Neural cell (in vitro differentiated cells): ENCODE measurements around the gene SLC6A7.

Source experiments
- CTCF ChIP-seq: fragments of 450-650 bp; IDR thresholded peaks from 2 replicates; pipeline ENCODE4 v1.5.1; 2014; ENCODE audit warnings: antibody characterized with exemption, mild to moderate bottlenecking, moderate library complexity; ENCODE audit not compliant: poor library complexity, severe bottlenecking
- EZH2 ChIP-seq: fragments of 200-600, 300-800 bp; shearing (Covaris generic), sonication (generic); IDR thresholded peaks from 2 replicates; pipeline ENCODE4 v1.6.1; 2014; ENCODE audit warnings: antibody characterized with exemption, low read length, borderline replicate concordance, mild to moderate bottlenecking; ENCODE audit not compliant: insufficient read depth, poor library complexity, severe bottlenecking
- POLR2AphosphoS5 ChIP-seq: IDR thresholded peaks from 2 replicates; pipeline ENCODE4 v1.6.1; 2012
- TF ChIP-seq, protein P1 (sequence below): IDR thresholded peaks from 2 replicates; pipeline ENCODE4 v1.6.1; 2012; ENCODE audit warnings: borderline replicate concordance

GRCh38 chr5:150160448-150161081 is 29.3 kb upstream of the SLC6A7 start:
- TF ChIP-seq CTCF (no peak), EZH2 (no peak), POLR2AphosphoS5 (no peak)
- TF ChIP-seq, protein P1, sequence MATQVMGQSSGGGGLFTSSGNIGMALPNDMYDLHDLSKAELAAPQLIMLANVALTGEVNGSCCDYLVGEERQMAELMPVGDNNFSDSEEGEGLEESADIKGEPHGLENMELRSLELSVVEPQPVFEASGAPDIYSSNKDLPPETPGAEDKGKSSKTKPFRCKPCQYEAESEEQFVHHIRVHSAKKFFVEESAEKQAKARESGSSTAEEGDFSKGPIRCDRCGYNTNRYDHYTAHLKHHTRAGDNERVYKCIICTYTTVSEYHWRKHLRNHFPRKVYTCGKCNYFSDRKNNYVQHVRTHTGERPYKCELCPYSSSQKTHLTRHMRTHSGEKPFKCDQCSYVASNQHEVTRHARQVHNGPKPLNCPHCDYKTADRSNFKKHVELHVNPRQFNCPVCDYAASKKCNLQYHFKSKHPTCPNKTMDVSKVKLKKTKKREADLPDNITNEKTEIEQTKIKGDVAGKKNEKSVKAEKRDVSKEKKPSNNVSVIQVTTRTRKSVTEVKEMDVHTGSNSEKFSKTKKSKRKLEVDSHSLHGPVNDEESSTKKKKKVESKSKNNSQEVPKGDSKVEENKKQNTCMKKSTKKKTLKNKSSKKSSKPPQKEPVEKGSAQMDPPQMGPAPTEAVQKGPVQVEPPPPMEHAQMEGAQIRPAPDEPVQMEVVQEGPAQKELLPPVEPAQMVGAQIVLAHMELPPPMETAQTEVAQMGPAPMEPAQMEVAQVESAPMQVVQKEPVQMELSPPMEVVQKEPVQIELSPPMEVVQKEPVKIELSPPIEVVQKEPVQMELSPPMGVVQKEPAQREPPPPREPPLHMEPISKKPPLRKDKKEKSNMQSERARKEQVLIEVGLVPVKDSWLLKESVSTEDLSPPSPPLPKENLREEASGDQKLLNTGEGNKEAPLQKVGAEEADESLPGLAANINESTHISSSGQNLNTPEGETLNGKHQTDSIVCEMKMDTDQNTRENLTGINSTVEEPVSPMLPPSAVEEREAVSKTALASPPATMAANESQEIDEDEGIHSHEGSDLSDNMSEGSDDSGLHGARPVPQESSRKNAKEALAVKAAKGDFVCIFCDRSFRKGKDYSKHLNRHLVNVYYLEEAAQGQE: no peak
